ENCODE measurements around the gene ANTXRL.
"Not testable (repeated sequence)": the region's sequence is repeated elsewhere in the genome, so short reads cannot be mapped to it uniquely, and the experiment has no call there.

DNA sequence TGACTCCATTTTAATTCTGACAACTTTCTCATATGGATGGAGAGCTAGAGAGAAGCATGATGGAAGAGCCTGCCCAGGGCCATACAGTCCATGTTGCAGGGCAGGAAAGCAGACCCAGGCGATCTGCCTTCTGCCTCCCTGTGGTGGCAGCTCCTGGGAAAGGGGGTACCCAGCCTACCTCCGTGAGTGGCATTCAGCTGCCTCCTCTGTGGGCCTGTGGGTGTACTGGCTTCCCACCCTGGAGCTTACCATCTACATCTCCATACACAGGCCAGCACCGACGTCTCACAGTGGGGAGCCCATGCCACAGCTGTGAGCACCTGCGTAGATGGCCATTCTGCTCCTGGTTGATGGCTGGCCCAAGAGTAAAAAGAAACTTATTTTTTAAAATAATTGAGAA, 17.9 kb downstream of the ANTXRL start:
- TF ChIP-seq, protein P1, sequence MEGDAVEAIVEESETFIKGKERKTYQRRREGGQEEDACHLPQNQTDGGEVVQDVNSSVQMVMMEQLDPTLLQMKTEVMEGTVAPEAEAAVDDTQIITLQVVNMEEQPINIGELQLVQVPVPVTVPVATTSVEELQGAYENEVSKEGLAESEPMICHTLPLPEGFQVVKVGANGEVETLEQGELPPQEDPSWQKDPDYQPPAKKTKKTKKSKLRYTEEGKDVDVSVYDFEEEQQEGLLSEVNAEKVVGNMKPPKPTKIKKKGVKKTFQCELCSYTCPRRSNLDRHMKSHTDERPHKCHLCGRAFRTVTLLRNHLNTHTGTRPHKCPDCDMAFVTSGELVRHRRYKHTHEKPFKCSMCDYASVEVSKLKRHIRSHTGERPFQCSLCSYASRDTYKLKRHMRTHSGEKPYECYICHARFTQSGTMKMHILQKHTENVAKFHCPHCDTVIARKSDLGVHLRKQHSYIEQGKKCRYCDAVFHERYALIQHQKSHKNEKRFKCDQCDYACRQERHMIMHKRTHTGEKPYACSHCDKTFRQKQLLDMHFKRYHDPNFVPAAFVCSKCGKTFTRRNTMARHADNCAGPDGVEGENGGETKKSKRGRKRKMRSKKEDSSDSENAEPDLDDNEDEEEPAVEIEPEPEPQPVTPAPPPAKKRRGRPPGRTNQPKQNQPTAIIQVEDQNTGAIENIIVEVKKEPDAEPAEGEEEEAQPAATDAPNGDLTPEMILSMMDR (conservative IDR thresholded peaks at IDR 0.05), result not testable (repeated sequence)
- not testable (repeated sequence) for TF ChIP-seq EZH2 (IDR thresholded peaks at IDR 0.05; ENCODE audit: low read depth)
